Bronchial epithelial cell (primary cell): ENCODE results near the gene CCDC186. TPM values are rescaled to one million over a fixed set of nuclear protein-coding genes. Genes with fewer than 3 reads are reported as not detected.

Source experiments
- DNase-seq: peaks from one replicate; pipeline ENCODE4 v3.0.0-alpha.2; 2010; ENCODE audit warnings: low read depth
- FAIRE-seq: peaks from 2 replicates; lab custom pipeline; 2011; peaks lifted over from hg19 to GRCh38; lab: Jason Lieb, UNC
- H3K27me3 ChIP-seq: 2 replicates; pipeline ENCODE4 v1.5.1; 2011; ENCODE audit warnings: low read length; ENCODE audit not compliant: control insufficient read depth, insufficient read depth
- H3K36me3 ChIP-seq: 2 replicates; pipeline ENCODE4 v1.5.1; 2011; ENCODE audit warnings: low read length; ENCODE audit not compliant: control insufficient read depth, insufficient read depth
- H3K4me3 ChIP-seq: 2 replicates; pipeline ENCODE4 v1.5.1; 2011; ENCODE audit warnings: mild to moderate bottlenecking, low read depth, low read length, control low read depth
- CTCF ChIP-seq: IDR thresholded peaks from 2 replicates; pipeline ENCODE4 v1.5.1; 2011; ENCODE audit warnings: mild to moderate bottlenecking, moderate library complexity, low read length, control low read depth, inconsistent platforms; ENCODE audit not compliant: insufficient read depth, severe bottlenecking
- total RNA-seq: library from RNA; depleted of rRNA; stranded (reverse); fragments of >200 nt; gene quantifications from 2 replicates; pipeline ENCODE4 v1.2.1, GENCODE V29; 2014

CCDC186 gene
- total RNA-seq, 1 donor from 2014 or later, result 21.6 TPM

DNA sequence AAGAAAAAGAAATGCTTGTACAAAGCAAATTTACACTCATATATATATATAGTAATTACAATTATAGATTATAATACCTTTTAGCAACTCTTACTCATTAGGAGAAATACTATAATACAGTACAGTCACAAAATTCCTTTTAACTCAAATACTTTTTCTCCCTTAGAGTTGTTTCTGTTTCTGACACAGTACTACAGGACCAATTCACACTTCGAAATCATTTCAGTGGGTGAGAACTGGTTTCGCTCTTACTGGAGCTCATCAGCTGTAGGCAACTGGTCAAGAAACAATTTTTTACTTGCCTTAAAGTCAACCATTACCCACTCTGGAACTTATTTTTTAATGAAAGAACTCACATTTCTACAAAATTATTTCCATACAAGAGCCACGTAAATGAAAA, 6.0 kb downstream of the CCDC186 start:
- TF ChIP-seq CTCF, result no peak
- peaks cover 1% of the 10 kb centered on the region for H3K36me3 ChIP-seq
- no peak overlapping the region for H3K4me3 ChIP-seq
- H3K27me3 ChIP-seq, result no peaks in the 10 kb centered on the region
- FAIRE-seq, result no peak
- DNase-seq, result no peak

DNA sequence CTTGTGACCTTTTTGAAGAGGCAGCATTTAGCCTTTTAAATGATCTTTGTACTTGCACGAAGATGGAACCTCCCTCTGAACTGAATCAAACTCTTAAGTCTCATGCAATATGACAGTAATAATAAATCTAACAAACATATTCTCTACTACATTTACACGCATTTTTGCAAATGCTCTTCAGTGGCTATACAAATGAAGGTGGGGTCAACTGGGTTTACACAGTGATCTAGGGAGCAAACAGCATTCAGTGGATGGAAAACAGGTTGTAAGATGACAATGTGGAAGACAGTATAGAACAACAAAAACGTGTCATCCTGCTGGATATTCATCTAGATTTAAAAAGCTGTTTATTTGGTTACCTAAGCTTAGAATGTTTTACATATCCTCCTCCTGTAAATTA, 7.5 kb downstream of the CCDC186 start:
- no peak for TF ChIP-seq CTCF
- FAIRE-seq (no peak), DNase-seq (no peak)
- H3K36me3 ChIP-seq, result peaks cover 1% of the 10 kb centered on the region
- H3K27me3 ChIP-seq, result no peaks in the 10 kb centered on the region
- no peak overlapping the region for H3K4me3 ChIP-seq

GRCh38 chr10:114166043-114166442, 8.0 kb downstream of the CCDC186 start:
- no peak for TF ChIP-seq CTCF
- DNase-seq (peak; percentile 70), FAIRE-seq (no peak)
- no peak overlapping the region for H3K4me3 ChIP-seq
- no peaks in the 10 kb centered on the region for H3K27me3 ChIP-seq
- peaks cover 1% of the 10 kb centered on the region for H3K36me3 ChIP-seq

DNA sequence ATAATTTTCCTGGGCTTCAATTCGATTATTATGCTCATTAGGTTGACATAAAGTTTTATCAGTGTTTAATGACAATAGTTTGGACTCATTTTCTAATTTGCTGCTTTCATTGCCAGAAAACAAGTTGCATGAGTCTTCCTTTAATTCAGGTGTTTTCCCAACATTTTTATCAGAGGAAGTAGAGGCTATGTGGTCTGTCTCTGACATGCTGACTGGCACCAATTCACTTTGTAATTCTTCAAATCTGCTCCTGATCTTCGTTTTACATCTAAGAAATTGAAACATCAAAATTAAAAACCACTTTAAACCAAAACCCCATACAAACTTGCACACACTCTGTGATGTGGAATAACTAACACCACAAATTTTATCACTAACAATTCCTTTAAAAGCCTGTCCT, 10.9 kb downstream of the CCDC186 start:
- peaks cover 1% of the 10 kb centered on the region for H3K36me3 ChIP-seq
- no peak overlapping the region for H3K4me3 ChIP-seq
- DNase-seq, result no peak
- no peak for FAIRE-seq
- TF ChIP-seq CTCF, result no peak
- no peaks in the 10 kb centered on the region for H3K27me3 ChIP-seq

DNA sequence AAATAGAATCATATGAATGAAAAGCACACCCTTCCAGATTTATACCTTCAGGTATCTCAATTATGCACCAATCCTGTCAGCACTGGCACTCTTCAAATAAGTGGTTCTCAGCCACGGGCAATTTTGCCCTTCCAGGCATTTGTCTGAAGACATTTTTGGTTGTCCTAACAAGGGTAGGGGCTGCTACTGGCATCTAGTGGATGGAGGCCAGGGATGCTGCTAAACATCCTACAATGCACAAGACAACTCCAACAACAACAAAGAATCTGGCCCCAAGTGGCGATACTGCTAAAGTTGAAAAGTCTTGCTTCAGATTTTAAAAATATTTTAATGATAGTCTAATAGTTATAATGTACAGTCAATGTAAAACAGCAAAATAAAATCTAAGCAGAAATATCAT, 16.1 kb downstream of the CCDC186 start:
- H3K4me3 ChIP-seq, result no peak overlapping the region
- no peak for TF ChIP-seq CTCF
- no peak for FAIRE-seq
- H3K27me3 ChIP-seq, result no peaks in the 10 kb centered on the region
- H3K36me3 ChIP-seq, result peaks cover 2% of the 10 kb centered on the region
- no peak for DNase-seq

GRCh38 chr10:114151892-114152291, 22.1 kb downstream of the CCDC186 start:
- no peak for TF ChIP-seq CTCF
- Histone ChIP-seq H3K4me3 (no peak overlapping the region), H3K27me3 (no peaks in the 10 kb centered on the region), H3K36me3 (peaks cover 2% of the 10 kb centered on the region)
- DNase-seq (no peak), FAIRE-seq (no peak)
